DMS 273 (cell line): ENCODE measurements around the gene ANKDD1A.
A peak's percentile ranks its signal among the peaks of the same experiment; 100 is the strongest.

Source experiments
- DNase-seq: peaks from one replicate; lab custom pipeline; 2025; ENCODE audit not compliant: unreplicated experiment; lab: John Stamatoyannopoulos, UW

Gene ANKDD1A

DNA sequence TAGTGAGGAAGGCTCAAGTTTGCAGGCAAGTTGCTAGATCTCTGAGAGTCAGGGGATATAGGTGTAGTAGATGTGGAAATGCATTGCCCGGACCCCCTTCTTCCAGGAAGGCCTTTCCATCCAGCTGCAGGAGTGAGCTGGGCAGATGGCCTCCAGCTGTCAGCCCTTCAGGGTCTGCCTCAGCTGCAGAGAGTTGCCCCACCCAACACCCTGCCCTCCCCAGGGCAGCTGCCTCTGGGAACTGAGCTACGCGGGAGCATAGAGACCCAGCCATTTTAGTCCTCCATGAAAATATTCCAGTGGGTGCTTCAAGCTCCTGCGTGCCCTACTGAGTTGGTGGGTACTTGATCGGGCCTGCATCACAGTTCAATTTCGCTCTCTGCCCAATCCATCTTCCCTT, 48.5 kb downstream of the ANKDD1A start:
- no peak for DNase-seq

DNA sequence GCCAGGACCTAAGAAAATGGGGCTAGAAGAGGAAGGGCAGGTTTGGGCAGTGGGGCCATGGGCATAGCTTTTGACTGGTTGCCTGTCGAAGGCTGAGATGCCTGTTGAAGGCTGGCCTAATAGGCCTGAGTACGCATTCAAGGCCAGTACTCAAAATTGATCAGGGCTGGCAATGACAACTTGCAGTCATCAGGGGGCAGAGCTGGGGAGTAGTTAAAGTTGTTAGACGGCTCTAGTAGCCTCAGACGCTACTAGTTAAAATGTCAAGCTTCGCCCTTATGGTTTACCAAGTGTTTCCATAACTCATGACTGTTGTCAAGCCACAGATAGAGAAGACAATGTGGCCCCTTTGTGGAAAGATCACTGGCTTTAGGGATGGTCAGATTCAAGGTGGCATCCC, 49.3 kb downstream of the ANKDD1A start:
- no peak for DNase-seq

DNA sequence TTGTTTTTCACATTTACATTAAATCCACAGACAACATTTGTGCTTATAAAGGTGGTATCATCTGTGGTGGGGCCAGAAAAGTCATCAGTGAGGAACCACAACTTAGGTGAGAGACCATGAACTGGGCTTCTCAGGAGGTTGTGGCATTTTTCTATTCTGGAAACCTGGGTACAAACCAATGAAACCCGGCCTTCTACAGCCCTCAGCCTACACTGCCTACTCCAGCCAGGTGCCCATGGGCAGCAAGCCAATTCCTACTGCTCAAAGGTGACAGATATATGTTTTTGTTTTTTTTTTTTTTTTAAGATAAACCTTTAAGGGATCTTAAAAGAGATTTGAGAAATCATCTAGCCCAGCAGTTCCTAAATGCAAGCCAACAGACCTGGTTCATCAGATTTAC, 57.7 kb downstream of the ANKDD1A start:
- DNase-seq = no peak

DNA sequence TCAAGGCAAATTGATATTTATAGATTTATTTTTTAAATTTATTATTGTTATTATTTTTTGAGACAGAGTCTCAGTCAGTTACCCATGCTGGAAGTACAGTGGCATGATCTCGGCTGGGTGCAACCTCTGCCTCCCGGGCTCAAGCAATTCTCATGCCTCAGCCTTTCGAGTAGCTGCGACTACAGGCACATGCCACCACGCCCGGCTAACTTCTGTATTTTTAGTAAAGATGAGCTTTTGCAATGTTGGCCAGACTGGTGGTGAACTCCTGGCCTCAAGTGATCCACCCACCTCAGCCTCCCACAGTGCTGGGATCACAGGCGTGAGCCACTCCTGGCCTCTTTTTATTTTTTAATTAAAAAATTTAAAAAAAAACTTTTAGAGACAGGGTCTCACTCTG, 59.0 kb downstream of the ANKDD1A start:
- DNase-seq = no peak

DNA sequence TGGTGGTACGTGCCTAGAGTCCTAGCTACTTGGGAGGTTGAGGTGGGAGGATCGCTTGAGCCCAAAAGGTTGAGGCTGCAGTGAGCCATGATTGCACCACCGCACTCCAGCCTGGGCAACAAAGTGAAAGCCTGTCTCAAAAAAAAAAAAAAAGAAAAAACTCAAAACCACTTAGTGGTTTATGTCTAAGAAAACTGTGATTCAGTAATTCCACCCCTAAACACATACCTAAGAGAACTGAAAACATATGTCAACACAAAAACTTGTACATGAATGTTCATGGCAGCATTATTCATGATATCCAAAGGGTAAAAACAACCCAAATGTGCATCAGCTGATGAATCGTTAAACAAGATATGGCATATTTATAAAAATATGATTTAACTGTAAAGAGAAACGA, 63.7 kb downstream of the ANKDD1A start:
- no peak for DNase-seq

DNA sequence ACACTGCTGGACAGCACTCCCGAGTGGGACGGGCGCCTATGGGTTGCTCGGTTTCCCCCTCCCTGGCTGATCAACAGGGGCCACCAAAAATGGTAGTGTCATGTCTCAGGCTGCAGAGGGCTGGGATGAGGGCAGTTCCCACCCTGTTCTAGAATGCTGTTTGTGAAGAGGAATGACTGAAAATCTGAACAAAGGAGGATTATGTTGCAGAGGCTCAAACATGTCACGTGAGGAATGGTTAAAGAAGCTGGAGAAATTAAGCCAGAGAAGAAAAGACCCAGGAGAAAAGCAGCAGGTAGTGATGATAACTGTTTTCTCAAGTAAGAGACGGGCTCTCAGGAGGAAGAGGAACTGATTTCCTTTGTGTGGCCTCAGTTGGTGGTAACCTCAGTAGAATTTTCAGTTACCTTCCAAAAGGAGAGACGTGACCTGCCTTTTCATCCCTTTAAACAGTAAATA, 67.6 kb downstream of the ANKDD1A start:
- no peak for DNase-seq

DNA sequence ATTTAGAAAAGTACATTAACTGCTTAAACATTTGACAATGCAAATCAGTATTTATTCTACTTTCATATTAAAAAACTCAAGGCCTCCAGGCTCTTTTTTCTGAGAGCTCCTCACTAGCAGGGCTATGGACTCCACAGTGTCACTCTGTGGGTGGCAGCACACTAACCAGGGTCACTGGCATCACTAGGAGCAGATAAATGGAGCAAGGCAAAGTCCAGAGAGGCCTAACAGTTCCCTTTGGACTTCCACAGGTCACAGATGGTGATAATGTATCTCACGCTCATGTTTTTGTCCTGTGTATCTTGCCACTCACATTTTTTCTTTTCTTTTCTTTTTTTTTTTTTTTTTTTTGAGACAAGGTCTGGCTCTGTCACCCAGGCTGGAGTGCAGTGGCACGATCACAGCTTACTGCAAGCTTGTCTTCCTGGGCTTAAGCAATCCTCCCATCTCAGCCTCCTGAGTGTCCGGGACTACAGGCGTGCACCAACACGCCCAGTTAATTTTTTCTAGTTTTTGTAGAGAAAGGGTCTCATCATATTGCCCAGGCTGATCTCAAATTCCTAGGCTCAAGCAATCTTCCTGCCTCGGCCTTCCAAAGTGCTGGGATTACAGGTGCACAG, 70.2 kb downstream of the ANKDD1A start:
- DNase-seq = no peak

GRCh38 chr15:64982472-64982871, 70.8 kb downstream of the ANKDD1A start:
- no peak for DNase-seq

GRCh38 chr15:64985366-64986033, 73.8 kb downstream of the ANKDD1A start:
- no peak for DNase-seq

DNA sequence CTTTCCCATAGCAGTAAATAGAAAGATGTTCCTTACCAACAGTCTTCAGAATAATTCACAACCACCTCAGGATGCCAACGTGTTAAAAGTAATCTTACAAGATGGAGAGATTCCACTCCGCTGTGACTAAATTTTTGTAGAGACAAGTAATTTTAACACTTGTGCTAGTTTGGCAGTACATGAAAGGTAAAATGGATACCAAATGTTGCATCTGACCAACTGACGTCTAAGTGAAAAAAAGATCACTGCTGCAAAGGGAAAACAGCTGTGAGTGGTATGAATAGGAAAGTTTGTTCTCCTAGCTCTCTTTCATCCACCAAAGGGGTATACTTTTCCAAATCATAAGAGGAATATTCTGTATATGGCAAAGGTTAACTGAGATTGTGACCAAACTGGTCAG, 75.4 kb downstream of the ANKDD1A start:
- DNase-seq = no peak

DNA sequence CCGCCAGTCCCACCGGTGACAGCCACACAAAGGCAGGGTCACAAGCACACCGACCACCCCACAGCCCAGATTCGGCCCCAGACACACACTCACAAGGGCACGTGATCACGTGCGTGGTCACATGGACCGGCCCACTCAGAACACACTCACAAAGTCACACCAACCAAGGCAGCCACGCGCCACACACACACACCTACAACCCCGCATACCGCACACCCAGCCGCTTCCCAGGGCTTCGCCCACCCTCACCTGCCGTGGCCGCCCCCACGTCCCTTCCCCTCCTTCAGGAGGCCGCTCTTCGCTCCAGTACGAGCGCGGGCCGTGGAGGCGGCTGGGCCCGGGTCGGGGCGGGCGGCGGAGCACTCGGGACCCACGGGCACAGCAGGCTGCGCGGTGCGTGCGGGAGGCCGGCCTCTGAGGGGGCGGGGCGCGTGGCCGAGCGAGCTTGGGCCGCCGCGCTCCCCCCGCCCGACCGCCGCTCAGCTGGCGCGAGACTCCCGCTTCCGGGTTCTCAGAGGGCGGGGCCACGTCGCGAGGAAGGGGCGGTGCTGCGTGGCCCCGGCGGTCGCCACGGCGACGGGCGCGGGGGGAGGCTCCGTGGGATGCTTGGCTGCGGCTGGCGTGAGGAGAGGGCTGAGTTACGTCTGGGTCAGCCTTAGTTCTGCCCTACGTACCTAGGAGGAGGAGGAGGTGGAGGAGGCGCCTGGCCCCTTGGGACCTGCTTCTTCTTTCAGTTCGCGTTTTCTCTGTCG, 77.9 kb downstream of the ANKDD1A start, which contains the start of gene SPG21:
TSS of gene SPG21 (minus strand) at position 499 of the 752 bp plus-strand sequence. CDS start 6,345 bp downstream, outside the sequence.
- peak; percentile 94 for DNase-seq

DNA sequence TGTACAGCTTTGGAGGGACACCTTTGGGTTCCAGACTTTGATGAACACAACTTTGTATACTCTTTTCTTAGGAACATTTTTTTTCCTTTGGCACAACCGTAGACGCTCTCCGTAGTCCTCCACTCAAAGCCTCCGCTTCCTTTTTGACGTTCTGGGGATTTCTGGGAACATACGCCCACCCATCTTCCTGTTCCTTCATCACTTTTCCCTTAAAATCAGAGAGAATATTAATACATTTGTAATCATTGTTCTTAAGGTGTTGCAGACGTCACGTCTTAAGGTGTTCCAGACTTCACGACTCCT, 78.4 kb downstream of the ANKDD1A start:
- DNase-seq = no peak

- DNase-seq = peak; percentile 52
Observed at GRCh38 chr15:64991536-64992135, 79.9 kb downstream of the ANKDD1A start.

GRCh38 chr15:64993290-64993689, 81.6 kb downstream of the ANKDD1A start:
- DNase-seq = no peak

DNA sequence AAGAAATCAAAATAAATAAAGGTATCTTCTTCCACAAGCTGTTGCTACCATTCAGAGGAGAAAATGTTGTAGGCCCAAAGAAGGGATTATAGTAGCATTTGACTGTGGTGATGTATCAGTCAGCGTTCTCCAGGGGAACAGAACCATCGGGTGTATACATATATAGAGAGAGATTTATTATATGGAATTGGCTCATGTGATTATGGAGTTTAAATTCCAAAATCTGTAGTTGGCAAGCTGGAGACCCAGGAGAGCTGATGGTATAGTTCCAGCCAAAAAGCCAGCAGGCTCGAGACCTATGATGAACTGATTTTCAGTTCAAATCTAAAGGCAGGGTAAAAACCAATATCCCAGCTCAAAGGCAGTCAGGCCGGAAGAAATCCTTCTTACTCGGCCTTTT, 85.4 kb downstream of the ANKDD1A start:
- DNase-seq = no peak

- no peak for DNase-seq
Observed at GRCh38 chr15:64997745-64998375, 86.2 kb downstream of the ANKDD1A start.

DNA sequence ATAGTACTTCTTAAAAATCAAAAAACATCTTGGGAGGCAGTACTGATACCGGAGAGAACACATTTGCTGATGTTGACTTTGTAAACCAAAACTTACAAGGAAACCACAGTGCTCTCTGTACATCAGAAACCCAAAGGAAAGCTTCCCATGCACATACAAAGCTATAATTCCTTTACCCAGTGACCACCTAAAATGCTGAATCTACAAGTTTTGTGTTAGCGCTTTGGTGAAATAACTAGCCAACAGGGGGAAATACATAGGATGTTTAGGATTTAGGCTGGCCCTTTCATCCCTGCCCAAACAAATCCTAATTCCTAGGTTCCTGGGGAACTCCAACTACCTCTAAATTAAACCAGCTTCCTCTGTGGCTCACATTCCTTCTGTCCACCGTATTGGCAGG, 93.3 kb downstream of the ANKDD1A start:
- no peak for DNase-seq

- DNase-seq = no peak
Observed at GRCh38 chr15:65006876-65007275, 95.2 kb downstream of the ANKDD1A start.
